Neural progenitor cell (in vitro differentiated cells): ENCODE results near the gene KATNAL1.

Experiments used
- EZH2 ChIP-seq: fragments of 200-600 bp; sonication (generic); IDR thresholded peaks from 2 replicates; pipeline ENCODE4 v1.6.1; 2017; ENCODE audit warnings: antibody characterized with exemption, mild to moderate bottlenecking, moderate library complexity
- EZH2phosphoT487 ChIP-seq: fragments of 200-600 bp; sonication (generic); IDR thresholded peaks from 2 replicates; pipeline ENCODE4 v1.6.1; 2017; ENCODE audit warnings: antibody characterized with exemption
- TF ChIP-seq, protein P1 (sequence below): fragments of 200-600 bp; sonication (generic); IDR thresholded peaks from 2 replicates; pipeline ENCODE4 v1.5.1; 2017; ENCODE audit warnings: antibody characterized with exemption, mild to moderate bottlenecking

DNA sequence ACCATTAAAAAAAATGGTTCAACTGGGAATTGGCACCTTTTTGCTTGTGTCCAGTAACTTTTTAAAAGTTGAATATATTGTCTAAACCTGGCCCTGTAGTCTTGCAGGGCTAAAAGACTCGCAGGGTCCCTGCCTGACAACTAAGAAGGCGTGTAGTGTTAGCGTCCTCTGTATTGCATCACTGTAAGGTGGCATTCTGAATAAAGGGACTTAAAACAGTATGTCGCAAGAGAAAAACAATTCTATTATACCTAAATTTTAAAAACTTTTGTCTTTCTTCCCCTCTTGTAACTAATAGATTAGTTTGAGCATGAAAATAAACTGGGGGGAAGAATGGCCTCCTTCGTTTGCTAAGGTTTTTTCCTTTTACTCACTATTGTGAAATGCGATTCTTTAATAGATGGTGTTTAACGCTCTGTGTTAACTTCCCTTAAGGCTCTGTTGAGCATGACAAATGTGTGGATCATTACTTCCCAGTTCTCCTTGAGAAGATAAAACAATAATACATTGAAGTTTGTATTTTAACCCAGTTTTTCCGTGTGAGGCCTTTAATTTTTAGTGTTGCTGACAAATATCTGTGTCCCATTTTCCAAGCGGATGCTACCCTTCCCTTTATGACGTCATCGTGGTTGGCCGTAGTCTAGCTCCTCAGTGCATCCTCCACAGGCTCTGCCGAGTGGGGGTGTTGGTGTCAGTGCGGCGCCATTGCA is 134.6 kb downstream of the KATNAL1 start:
- TF ChIP-seq, protein P1, sequence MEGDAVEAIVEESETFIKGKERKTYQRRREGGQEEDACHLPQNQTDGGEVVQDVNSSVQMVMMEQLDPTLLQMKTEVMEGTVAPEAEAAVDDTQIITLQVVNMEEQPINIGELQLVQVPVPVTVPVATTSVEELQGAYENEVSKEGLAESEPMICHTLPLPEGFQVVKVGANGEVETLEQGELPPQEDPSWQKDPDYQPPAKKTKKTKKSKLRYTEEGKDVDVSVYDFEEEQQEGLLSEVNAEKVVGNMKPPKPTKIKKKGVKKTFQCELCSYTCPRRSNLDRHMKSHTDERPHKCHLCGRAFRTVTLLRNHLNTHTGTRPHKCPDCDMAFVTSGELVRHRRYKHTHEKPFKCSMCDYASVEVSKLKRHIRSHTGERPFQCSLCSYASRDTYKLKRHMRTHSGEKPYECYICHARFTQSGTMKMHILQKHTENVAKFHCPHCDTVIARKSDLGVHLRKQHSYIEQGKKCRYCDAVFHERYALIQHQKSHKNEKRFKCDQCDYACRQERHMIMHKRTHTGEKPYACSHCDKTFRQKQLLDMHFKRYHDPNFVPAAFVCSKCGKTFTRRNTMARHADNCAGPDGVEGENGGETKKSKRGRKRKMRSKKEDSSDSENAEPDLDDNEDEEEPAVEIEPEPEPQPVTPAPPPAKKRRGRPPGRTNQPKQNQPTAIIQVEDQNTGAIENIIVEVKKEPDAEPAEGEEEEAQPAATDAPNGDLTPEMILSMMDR = no peak
- TF ChIP-seq EZH2 (no peak), EZH2phosphoT487 (no peak)
